B cell (primary cell): ENCODE data around the gene TRPV4. TPM values are rescaled to one million over a fixed set of nuclear protein-coding genes. Genes with fewer than 3 reads are reported as not detected.

Source experiments
- ATAC-seq: fragments of 200-7000 bp; cut with Tn5 transposase; one replicate; pipeline ENCODE4 v1.10.0; 2021; ENCODE audit warnings: low read depth, mild to moderate bottlenecking, moderate number of reproducible peaks, moderate library complexity
- CTCF ChIA-PET: fragments of 350-600 bp; sonication (Branson Sonifier 250); formaldehyde crosslinking; loops from one replicate; lab custom pipeline; 2021; ENCODE audit warnings: antibody characterized with exemption, inconsistent platforms; lab: Charles Lee
- POLR2A ChIA-PET: fragments of 350-600 bp; sonication (Branson Sonifier 250); formaldehyde crosslinking; loops from one replicate; lab custom pipeline; 2021; ENCODE audit warnings: antibody characterized with exemption; lab: Charles Lee
- DNase-seq: peaks from one replicate; pipeline ENCODE4 v3.0.0; 2013
- H2AFZ ChIP-seq: 2 replicates; pipeline ENCODE4 v1.6.1; 2012; ENCODE audit warnings: mild to moderate bottlenecking, low read depth, low read length; ENCODE audit not compliant: insufficient read depth, poor library complexity, severe bottlenecking
- H3K27ac ChIP-seq, 2 donors: 1 replicate in 1 of 2; 2 replicates in 1 of 2; pipeline ENCODE4 v1.5.1; 2012 to 2013; ENCODE audit warnings: low read length in 2 of 2, mild to moderate bottlenecking in 2 of 2, moderate library complexity in 1 of 2
- H3K27me3 ChIP-seq, 4 experiments: fragments of 200-600 bp in 1 of 4; sonication (generic) in 1 of 4; replicated peaks in 1 of 4; 1 replicate in 2 of 4; 2 replicates in 2 of 4; pipeline versions ENCODE4 v1.6.1 to v1.7.0; 2013 to 2016; ENCODE audit warnings: low read length in 3 of 4, mild to moderate bottlenecking in 2 of 4, mixed read lengths in 1 of 4, moderate library complexity in 1 of 4; ENCODE audit not compliant: insufficient read depth in 4 of 4, control insufficient read depth in 3 of 4; ENCODE audit errors: control extremely low read depth in 1 of 4
- H3K36me3 ChIP-seq, 2 experiments: replicated peaks in 1 of 2; 1 replicate in 1 of 2; 2 replicates in 1 of 2; pipeline versions ENCODE4 v1.6.1 to v1.7.1; 2013; ENCODE audit warnings: low read length in 1 of 2; ENCODE audit not compliant: insufficient read depth in 2 of 2, control insufficient read depth in 1 of 2; ENCODE audit errors: control extremely low read depth in 1 of 2, extremely low read depth in 1 of 2
- H3K4me1 ChIP-seq, 2 donors: fragments of 200-600 bp in 1 of 2; sonication (generic) in 1 of 2; 1 replicate in 1 of 2; 2 replicates in 1 of 2; pipeline versions ENCODE4 v1.5.1 to v1.6.1; 2013 to 2017; ENCODE audit warnings: low read length in 2 of 2; ENCODE audit not compliant: control insufficient read depth in 2 of 2, insufficient read depth in 2 of 2
- H3K4me2 ChIP-seq: replicated peaks from 2 replicates; pipeline ENCODE3; 2012; ENCODE audit warnings: mild to moderate bottlenecking, low read depth, low read length; ENCODE audit not compliant: poor library complexity, severe bottlenecking
- H3K4me3 ChIP-seq, 5 experiments: fragments of 200-600 bp in 1 of 5; sonication (generic) in 1 of 5; 1 replicate in 3 of 5; 2 replicates in 2 of 5; pipeline versions ENCODE4 v1.5.1 to v1.7.0; 2011 to 2016; ENCODE audit warnings: low read length in 4 of 5, mild to moderate bottlenecking in 4 of 5, low read depth in 2 of 5, control low read depth in 1 of 5, moderate library complexity in 1 of 5; ENCODE audit not compliant: insufficient read depth in 1 of 5; ENCODE audit errors: control extremely low read depth in 1 of 5, extremely low read depth in 1 of 5
- H3K79me2 ChIP-seq: fragments of 200-600 bp; sonication (generic); one replicate; pipeline ENCODE4 v1.6.0; 2016; ENCODE audit warnings: low read length; ENCODE audit not compliant: control insufficient read depth, insufficient read depth
- H3K9ac ChIP-seq: fragments of 200-600 bp; sonication (generic); 2 replicates; pipeline ENCODE4 v1.6.1; 2017; ENCODE audit warnings: mild to moderate bottlenecking, low read length, moderate library complexity
- H3K9me3 ChIP-seq, 3 donors: one replicate each; pipeline versions ENCODE4 v1.6.1 to v1.7.1; 2013; ENCODE audit warnings: low read length in 2 of 3; ENCODE audit not compliant: control insufficient read depth in 2 of 3, insufficient read depth in 1 of 3; ENCODE audit errors: control extremely low read depth in 1 of 3
- H4K20me1 ChIP-seq: 2 replicates; pipeline ENCODE4 v1.6.0; 2012; ENCODE audit warnings: mild to moderate bottlenecking, low read length; ENCODE audit not compliant: insufficient read depth, control insufficient read depth, poor library complexity, severe bottlenecking
- H3K27ac Mint-ChIP-seq: one replicate; pipeline ENCODE4 v1.8.0; 2021; ENCODE audit warnings: mixed read lengths
- H3K27me3 Mint-ChIP-seq: one replicate; pipeline ENCODE4 v1.8.0; 2021; ENCODE audit warnings: mixed read lengths
- H3K4me1 Mint-ChIP-seq: one replicate; pipeline ENCODE4 v1.8.0; 2021; ENCODE audit warnings: mixed read lengths
- H3K4me3 Mint-ChIP-seq: one replicate; pipeline ENCODE4 v1.8.0; 2021; ENCODE audit warnings: mixed read lengths
- H3K9me3 Mint-ChIP-seq: one replicate; pipeline ENCODE4 v1.8.0; 2022; ENCODE audit warnings: mixed read lengths; ENCODE audit not compliant: insufficient read depth
- CTCF ChIP-seq: fragments of 200-600 bp; IDR thresholded peaks from one replicate; pipeline ENCODE4 v1.8.0; 2022; ENCODE audit warnings: antibody characterized with exemption, mild to moderate bottlenecking
- EZH2 ChIP-seq: IDR thresholded peaks from 2 replicates; pipeline ENCODE4 v1.6.1; 2012; ENCODE audit warnings: borderline replicate concordance, low read depth, mild to moderate bottlenecking, moderate library complexity, low read length; ENCODE audit not compliant: insufficient read depth, poor library complexity, severe bottlenecking
- WGBS: methylation state at CpG from one replicate; pipeline ENCODE4 v1.1.5; 2013; ENCODE audit warnings: missing lambda C conversion rate; ENCODE audit not compliant: insufficient coverage; 5-methylcytosine and 5-hydroxymethylcytosine counted together
- intact Hi-C: fragments of 100-400 bp; cut with micrococcal nuclease; formaldehyde crosslinking; loops from one replicate; pipeline ENCODE4 v1.10.0; 2022
- polyA plus RNA-seq: library from polyadenylated mRNA; depleted of rRNA; stranded (reverse); fragments of >200 nt; gene quantifications from 2 replicates; pipeline ENCODE4 v1.2.3, GENCODE V29; 2012
- total RNA-seq, 2 donors: library from RNA; stranded (reverse); fragments of 120-200 nt in 1 of 2; gene quantifications; 1 replicate in 1 of 2; 2 replicates in 1 of 2; pipeline versions ENCODE4 v1.2.3 to v1.2.4, GENCODE V29; 2013 to 2022

TRPV4 gene
- total and polyA plus RNA-seq, 2 donors (not counting 1 experiment from before 2014, with no cell fraction given), result not detected

GRCh38 chr12:109770861-109771670, 62.1 kb downstream of the TRPV4 start:
- Mint-ChIP-seq H3K27me3 (no peaks in the 10 kb centered on the region), H3K9me3 (no peaks in the 10 kb centered on the region), H3K4me3 (no peak overlapping the region), H3K4me1 (peaks cover 5% of the 10 kb centered on the region), H3K27ac (no peak overlapping the region)
- POLR2A ChIA-PET, result no interaction called here
- H3K36me3 ChIP-seq, result no peaks in the 10 kb centered on the region
- H3K79me2 ChIP-seq, result no peaks in the 10 kb centered on the region
- ATAC-seq, result no peak
- no peak overlapping the region for H3K4me3 ChIP-seq
- no peaks in the 10 kb centered on the region for H3K27me3 ChIP-seq
- CTCF ChIA-PET, result interaction anchor here (1.3 to 6.1 kb wide), 4 partner anchors 173 to 343 kb away, joined by 3 to 66 read pairs (median 7); no protein-coding TSS in a partner anchor
- H3K4me2 ChIP-seq, result no peak overlapping the region
- no peak overlapping the region for H3K27ac ChIP-seq
- no peak overlapping the region for H3K9ac ChIP-seq
- 93% methylated on average over 16 of the region's 17 CpGs for WGBS
- H4K20me1 ChIP-seq, result no peaks in the 10 kb centered on the region
- TF ChIP-seq EZH2 (no peak), CTCF (no peak)
- H3K9me3 ChIP-seq, result no peaks in the 10 kb centered on the region
- H2AFZ ChIP-seq, result no peak overlapping the region
- DNase-seq, result no peak
- intact Hi-C loops, result no loop called here
- H3K4me1 ChIP-seq, result no peaks in the 10 kb centered on the region
